ENCODE results near the gene CIART.
"Not testable (repeated sequence)": the region's sequence is repeated elsewhere in the genome, so short reads cannot be mapped to it uniquely, and the experiment has no call there.

The CIART gene

DNA sequence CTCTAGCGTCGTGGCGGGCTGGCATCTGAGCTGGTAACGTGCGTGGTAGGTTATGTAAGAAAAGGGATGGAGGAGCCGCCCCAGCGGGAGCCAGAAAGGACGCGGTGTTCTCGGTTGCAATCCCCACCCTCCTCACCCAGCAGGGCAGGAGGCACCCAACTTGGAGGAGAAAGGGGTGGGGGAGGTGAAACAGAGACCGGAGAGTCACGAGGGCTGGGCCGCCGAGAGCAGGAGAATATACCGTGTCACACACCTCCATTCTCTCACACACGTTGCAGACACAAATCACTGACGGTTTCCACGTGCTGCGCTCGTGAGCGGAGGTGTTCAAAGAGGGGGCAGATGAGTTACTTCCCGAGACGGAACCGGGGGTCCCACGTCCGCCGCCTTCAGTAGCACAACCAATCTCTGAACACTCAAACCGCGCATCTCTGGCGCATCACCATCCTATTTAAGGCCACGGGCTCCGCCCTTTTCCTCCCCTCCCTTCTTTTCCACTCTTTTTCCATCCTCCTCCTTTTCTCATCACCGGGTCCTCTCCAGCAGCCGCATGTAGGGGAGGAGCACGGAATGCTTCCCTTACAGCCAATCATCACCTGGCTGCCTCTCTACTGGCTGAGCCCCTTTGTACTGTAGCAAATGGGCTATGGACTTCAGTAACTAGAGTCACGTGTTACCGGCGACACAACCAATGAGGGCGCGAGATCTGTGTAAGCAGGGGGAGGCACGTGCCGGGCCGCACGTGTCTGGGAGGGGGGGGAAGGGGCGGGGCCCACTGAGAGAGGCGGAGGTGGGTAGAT is at the start of gene CIART:
CIART (plus strand) TSS at position 797 of the 800 bp plus-strand sequence. CDS start 714 bp downstream, outside the sequence.
- DNase-seq = peak; percentile 72

DNA sequence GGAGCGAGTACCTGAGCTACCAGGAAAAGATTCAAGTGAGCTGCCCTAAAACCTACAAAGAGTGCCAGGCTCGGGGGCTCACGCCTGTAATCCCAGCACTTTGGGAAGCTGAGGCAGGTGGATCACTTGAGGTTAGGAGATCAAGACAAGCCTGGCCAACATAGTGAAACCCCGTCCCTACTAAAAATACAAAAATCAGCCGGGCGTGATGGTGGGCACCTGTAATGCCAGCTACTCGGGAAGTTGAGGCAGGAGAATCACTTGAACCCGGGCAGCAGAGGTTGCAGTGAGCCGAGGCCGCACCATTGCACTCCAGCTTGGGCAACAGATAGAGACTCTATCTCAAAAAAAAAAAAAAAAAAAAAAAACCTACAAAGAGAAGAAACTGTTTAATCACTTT is 49.4 kb upstream of the CIART start:
- DNase-seq = not testable (repeated sequence)

DNA sequence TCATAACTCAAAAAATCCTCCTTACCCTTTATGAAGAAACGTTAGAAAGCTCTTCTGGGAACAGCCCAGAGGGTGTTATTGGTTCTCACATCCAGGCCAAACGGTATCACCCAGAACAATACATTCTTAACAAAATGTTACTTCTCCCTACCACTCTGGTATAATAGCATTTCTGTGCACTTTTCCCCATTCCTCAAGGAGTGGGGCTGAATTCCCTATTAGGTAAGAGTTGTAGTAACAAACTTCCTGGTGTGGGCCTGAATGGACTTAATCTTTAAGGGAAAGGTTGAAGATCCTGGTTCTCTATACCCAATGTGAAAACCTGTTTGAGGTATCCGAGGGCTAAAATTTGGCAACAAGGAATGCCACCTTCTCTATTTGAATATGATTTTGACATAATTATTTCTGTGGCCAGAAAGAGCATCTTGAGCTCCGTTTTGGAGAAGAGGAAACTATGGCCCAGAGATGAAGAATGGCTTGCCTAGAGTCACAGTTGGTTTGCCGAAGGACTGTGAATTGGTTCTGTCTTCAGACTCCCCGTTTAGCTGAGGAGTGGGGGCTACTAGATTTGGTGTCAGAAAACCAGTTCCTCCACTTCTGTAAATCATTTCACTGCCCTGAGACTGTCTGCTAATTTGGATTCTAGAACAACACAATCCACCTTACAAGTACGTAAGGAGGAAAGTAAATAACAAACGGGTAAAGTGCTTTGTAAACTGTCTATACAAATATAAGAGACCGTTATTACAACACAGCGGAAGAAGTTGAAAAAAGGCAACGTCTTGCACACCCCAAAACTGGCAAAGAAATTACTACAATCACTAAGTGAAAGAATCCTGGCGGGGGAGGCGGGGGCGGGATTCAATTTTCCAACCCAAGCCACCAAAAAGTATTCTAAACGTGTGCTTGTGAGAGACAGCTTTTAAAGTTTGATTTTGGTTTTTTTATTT is 48.7 kb upstream of the CIART start:
- DNase-seq = peak; percentile 62

DNA sequence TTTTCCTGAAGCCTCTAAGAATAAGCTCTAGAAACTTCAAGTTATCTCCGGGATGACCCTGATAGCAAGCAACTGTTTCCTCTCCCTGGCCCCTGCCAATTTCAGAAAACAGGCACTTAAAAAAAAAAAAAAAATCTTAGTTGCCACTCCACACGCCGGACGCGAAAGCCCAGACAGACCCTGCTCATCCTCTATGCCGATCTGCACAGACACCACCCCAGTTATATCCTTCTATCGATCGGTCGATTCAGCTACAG is 48.1 kb upstream of the CIART start:
- DNase-seq = no peak

DNA sequence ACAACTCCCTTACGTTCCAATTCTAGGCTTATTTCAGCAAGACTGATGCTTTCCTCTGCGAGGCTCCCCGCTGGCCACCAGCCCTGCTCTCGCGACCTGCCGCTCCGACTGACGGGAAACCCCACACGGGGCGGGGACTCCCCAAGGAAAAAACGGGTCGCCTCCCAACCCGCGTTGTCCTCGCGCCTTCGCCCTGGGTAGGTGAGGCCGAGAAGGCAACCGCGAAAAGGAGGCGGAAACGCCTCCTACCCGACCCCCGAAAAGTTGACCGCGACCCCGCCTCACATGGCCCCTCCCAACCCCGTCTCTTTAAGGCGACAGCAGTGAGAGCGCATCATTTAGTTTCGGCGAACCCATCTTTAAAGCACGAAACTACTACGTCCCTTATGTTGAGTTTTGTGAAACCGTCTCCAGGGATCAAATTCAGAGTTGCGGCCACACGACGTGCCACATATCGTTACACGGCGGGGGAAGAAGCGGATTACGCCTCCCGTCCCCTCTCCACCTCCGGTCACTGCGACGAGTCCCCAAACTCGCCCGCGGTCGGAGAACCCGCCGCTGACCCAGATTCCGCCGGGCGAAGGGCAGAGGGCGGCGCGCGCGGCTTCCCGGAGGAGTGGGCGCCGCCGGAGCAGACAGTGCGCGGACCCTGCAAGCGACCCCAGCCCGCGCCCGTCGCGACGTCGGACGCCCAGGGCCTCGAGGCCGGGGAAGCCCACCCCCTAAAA is 47.6 kb upstream of the CIART start:
- DNase-seq = peak; percentile 87

- DNase-seq = peak; percentile 45
These were observed 47.0 kb upstream of the CIART start for GRCh38 chr1:150235294-150235851.

DNA sequence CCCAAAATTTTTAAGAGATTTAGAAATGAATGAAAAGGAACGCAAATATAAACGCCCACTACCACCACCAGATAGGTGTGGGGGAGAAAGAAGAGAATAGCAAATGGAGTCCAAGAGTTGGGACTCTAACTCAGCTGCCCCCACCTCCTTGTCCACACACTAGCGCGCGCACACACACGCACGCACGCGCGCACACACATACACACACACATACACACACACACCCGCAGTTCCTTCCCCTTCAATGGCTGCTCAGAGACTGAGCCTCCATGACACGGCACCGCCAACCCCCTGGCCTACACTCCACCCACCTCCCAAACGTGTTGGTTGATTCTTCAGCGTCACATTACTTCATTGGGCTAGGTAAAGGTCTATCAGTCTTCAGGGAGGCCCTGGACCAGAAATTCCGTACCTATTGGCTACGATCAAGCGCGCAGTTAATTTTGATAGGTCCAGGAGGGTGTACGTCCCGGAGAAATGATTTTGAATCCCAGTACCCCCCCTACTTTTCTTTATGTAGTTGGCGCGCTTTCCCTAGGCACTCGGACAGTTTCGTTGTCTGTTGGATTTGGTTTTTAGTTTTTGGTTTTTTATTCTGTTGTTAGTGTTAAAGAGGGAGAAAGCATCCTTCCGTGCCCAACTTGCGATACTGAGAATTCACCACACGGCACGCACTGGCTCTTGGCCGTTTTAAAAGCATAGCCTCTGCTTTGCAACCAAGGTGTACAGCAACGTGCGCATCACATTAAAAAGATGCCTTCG is 46.3 kb upstream of the CIART start, which contains the start of gene ANP32E:
ANP32E (minus strand) TSS at position 261 of the 762 bp plus-strand sequence. CDS start 326 bp downstream, outside the sequence.
- DNase-seq = peak; percentile 88

DNA sequence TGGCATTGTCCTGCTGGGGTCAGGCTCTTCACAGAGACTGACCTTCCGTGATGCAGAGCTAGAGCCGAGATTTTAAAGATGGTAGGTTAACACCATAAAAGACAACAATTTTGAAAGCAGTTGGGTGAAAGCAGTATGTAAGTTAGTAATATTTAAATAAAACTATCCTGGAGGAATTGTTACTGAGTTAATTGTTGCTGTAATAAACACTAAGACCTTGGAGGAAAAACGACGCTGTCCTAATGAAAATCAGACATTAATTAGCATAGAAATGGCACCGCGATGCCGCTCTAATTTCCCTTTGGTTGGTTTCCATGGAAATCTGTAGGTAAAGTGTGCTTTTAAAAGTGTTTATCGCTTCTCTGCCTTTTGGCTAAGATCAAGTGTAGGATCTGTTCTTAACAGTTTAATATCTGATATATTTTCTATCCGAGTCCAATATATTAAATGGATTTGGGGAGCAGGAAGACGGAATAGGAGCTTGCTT is 45.7 kb upstream of the CIART start:
- no peak for DNase-seq

DNA sequence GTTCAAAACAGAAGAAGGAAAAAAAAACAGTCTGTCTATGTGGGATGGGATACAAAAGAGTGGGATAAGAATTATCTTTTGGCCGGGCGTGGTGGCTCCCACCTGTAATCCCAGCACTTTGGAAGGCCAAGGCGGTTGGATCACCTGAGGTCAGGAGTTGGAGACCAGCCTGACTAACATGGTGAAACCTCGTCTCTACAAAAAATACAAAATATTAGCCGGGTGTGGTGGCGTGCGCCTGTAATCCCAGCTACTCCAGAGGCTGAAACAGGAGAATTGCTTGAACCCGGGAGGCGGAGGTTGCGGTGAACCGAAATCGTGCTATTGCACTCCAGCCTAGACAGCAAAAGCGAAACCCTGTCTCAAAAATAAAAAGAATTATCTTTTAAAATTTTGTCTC is 45.2 kb upstream of the CIART start:
- not testable (repeated sequence) for DNase-seq

DNA sequence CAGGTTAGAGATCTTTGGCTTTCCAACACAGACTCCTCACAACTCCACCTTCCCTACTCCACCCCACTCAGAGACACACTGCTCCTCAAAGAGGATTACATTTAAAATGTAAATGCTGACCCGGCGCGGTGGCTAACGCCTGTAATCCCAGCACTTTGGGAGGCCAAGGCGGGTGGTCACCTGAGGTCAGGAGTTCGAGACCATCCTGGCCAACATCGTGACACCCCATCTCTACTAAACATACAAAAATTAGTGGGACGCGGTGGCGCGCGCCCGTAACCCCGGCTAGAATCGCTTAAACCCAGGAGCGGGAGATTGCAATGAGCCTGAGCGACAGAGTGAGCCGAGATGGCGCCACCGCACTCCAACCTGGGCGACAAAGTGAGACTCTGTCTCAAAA is 44.6 kb upstream of the CIART start:
- DNase-seq = no peak

DNA sequence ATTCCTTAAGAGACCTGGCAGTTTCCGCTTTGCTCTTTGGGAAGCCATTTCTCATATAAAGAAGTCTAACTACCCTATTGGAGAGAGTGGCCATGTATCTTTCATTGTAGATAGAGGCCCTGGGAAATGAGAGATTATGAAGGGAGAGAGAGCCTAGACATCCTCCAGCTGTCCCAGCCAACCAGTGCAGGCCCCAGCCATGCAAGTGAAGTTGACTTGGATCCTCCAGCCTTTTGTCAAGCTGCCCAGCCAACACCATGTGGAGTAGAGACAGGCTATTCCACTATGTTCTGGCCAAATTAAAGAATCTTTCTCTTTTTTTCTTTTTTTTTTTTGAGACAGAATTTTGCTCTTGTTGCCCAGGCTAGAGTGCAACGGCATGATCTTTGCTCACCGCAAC is 39.4 kb upstream of the CIART start:
- DNase-seq = no peak

DNA sequence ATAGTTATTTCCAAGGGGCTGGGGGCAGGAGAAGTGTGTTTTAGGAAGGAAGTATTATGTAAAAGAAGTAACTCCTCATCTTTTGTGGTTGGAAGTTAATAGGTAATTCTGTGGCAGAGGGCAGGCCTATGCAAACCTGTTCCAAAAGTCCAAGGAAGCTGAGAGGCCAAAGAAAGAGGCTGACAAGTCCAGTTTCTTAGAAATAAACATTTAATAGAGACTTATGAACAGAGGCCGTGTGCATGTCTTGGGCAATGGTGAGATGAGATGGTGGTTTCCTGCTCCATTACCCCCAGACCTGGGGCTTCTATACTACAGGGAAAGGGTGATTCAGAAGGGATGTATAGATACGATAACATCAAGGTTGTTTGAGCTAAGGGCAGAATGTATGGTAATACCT is 32.4 kb upstream of the CIART start:
- no peak for DNase-seq

GRCh38 chr1:150256198-150256553 is 26.2 kb upstream of the CIART start:
- no peak for DNase-seq

GRCh38 chr1:150256554-150257341 is 25.6 kb upstream of the CIART start:
- DNase-seq = no peak

DNA sequence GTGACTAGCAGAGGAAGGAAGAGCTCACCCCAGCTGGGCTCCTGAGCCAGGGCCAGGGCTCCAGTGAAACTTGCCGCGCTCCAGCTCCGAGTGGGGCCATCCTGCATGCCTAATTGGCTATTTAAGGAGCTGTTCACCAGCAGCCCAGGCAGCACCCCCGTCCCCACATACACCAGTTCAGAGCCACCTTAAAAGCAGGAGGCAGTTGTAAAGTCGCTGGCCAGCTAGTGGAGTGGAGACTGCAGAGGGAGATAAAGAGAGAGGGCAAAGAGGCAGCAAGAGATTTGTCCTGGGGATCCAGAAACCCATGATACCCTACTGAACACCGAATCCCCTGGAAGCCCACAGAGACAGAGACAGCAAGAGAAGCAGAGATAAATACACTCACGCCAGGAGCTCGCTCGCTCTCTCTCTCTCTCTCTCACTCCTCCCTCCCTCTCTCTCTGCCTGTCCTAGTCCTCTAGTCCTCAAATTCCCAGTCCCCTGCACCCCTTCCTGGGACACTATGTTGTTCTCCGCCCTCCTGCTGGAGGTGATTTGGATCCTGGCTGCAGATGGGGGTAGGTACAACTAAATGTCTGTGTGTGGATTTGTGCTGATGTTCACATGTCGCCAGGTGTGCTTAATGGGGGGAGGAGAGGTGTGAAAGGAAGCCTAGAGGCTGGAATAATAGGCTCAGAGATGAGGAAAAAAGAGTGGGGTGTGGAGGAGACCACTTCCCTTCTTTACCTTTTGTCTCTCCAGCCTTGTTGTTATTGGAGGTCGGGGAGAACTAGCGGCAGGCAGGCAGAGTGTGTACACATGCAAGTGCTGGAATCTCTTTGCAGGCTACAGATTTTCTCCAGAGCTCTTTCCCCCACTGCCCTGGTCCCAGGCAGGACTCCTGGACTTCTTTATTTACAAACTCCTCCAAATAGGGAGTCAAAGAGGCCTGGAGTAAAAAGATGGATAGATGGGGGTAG is 24.4 kb upstream of the CIART start, which contains the start of gene CA14:
CA14 (plus strand) TSS at position 151 of the 962 bp plus-strand sequence; CDS start at position 506, 355 bp downstream.
- no peak for DNase-seq

DNA sequence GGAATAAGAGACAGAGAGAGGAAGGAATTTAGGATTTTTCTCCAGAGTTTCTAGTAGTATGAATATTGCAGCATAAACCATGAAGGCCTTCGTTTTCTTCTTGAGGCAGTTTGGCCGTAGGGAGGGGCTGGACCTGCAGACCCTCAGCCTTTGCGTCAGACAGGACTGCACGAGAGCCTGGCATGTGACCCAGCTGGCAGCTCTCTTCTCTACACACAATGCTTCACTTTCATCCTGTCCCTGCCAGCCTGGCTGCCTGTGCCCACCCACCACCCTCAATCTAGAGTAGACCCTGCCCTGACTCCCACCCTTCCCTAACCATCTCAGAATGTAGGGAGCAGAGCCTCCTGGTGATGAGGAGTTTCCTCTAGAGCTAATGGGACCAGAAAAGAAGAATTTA is 23.1 kb upstream of the CIART start:
- DNase-seq = no peak

DNA sequence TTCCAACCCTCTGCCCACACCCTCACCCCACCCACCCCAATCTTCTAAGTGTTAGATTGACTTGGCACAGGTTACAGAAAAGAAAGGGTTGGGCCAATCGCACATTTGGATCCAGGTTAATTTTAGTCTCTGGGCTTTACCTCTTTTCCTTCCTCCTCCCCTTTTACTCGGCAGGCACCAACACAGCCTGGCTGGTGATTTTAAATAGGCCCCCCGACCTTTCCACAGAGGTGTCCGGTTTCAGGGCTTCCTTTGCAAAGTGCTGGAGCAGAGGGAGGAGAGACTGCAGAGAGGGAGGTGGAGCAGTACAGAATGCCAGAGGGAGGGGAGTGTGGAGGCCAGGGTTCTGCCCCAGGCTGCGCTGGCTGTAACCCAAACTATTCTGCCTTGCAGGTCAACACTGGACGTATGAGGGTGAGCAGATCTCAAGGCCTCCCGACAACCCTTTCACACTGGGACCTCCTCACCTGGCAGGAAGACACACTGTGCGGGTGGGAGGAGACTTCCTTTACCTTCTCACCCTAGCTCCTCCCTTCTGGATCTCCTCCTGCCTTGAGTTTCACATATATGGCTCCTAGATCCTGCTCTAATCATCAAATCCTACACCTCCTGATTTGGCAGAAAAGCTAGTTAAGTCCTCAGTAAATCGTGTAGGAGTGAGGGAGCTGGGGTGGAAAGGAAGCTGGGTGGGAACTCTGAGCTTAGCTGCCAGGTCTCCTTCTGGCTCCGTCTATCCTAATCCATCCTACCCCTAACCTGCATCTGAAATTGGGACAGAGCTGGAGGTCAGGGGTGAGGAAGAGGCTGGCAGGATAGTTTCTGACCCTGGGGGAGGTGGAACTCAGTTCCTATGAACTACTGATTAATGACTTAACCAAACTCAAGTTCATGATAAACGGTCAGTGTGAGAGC is 22.3 kb upstream of the CIART start:
- no peak for DNase-seq

DNA sequence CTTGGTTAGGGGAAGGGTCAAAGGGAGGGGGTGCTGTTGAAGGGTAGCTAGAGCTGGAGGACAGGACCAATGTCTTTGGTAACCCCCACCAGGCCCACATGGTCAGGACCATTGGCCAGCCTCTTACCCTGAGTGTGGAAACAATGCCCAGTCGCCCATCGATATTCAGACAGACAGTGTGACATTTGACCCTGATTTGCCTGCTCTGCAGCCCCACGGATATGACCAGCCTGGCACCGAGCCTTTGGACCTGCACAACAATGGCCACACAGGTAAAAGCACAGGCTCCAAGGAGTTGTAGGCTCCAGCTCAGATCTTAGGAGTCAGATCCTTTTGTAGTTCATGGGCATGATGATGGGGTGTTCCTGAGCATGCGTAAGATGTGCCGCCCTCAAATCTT is 21.0 kb upstream of the CIART start:
- DNase-seq = no peak

All from activated CD8-positive, alpha-beta memory T cell treated with anti-CD3 and anti-CD28 coated beads, Interleukin-2, amount 50 U/mL, for 4 hours (primary cell).